OCI-M2 (cell line): ENCODE measurements around the gene HEPACAM.

Experiments used
- DNase-seq: peaks from one replicate; lab custom pipeline; 2025; ENCODE audit not compliant: unreplicated experiment; lab: John Stamatoyannopoulos, UW

HEPACAM gene

DNA sequence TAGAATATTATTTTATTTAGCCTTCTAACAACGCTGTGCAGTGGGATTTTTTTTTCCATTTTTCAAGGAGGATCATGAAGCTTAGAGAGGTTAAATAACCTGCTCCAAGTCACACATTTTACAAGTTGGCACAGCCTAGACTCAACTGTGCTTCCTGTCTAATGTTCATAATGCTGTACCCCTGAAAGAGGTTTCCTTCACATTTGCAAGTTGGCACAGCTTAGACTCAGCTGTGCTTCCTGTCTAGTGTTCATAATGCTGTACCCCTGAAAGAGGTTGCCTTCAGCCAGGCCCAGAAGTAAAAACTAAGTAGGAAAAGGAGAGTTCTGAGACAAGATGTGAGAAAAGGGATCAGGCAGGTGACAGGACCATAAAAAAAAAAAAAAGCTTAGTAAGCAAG, 7.9 kb upstream of the HEPACAM start:
- no peak for DNase-seq

DNA sequence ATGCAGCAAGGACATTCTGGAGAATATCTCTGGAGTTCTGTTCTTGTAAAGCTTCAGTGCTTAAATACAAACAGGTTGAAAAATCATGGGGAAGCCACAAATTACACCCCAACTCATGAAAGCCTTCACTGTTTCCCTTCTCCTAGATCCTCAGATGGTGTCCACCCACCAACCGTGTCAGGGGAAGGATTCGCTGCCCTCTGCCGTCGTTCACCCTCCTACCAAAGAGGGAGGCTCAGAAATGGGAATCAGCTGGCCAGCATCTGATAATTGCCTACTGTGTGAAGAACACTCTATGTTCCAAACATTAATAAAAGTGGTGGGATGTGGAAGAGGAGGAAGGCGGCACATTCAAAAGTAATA, 7.4 kb upstream of the HEPACAM start:
- DNase-seq: no peak

DNA sequence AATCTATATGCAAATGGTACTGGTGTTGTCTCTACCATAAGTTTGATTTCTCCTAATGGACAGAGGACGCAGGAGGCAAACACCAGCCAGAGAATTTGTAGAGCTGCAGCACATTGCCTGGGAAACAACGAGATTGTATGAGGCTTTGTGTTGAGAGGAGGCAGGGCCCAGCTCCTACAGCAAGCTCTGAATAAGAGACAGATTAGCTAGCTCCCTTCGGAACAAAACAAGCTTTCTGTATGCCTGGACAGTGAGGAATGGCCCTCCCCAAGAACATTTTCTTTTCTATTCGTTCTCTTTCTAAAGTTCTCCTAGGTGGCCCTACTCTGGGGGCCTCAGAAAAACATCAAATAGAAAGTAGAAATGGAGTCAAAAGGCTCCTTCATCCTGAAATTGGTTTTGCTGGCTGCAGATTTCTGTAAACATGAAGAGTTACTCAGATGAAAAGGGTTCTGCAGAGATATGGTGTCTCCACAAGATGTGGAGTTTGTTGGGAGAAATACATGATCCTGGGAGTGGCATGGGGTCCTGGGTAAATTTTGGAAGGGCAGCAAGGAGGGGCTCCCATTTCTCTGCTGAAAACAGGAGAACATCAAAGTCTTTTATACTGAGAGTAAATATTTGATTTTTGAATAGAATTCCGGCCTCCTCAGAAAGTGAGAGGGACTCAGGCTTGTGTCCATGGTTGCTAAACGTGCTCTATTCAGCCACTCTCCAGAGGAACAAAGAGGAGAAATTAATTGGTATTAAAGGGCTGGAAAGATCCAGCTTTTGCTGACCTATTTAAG, 6.8 kb upstream of the HEPACAM start:
- no peak for DNase-seq

DNA sequence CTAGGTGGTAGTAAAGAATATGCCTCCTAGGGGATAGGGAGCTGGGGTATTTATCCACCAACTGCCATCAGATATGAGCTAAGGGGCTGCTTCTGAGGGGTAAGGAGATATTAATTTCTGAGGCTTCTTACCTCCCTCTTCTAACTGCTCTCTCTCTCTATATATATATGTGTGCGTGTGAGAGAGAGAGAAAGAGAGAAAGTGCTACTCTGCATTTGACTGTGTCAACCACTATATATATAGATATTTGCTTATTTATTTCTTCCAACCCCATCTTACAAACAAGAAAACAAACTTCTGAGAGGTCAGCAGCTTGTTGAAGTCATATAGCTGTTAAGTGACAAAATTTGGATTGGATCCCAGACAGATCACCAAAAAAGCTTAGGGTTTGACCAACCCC, 5.9 kb upstream of the HEPACAM start:
- no peak for DNase-seq

DNA sequence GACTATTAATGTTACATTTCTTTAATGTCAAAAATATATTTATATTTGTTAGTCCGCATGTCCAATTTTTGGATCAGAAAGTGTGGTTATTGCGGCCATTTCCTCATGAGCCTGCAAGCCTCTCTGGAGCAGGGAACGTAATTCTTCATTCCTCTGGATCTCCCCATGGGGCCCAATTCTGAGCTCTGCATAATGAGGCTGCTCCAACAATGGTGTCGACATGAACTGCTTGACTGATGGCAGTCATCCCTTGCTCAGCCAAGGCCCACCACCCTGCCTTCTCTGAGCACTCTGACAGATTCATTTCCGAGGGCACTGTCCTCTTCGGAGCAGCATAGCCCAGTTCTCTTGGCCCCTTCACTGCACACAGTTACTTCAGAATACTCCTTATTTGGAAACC, 3.1 kb upstream of the HEPACAM start:
- DNase-seq: no peak

DNA sequence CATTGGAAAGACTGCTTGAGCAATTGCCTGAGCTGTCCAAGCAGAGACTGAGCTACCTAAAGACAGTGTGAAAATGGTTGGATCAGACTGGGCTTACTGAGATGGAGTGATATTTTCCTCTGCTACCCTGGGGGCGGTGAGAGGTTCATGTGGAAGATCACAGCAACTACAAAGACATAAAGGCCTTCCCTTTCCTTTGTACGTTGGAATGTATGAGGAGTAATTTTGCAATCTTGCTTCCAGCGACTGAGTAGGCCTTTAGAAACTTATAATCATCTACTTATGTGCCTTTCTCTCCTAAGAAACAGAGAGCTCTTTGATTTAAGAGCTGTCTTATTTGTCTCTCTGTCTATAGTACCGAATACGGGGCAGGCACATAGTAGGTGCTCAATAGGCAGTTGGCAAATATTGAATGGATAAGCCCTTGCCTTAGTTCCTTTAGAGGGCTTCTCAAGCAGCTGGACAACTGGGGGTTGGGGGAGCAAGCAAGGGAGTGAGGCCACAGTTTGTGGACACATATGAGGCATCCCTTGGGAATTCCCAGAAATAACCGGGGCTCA, 2.4 kb upstream of the HEPACAM start:
- DNase-seq: no peak

DNA sequence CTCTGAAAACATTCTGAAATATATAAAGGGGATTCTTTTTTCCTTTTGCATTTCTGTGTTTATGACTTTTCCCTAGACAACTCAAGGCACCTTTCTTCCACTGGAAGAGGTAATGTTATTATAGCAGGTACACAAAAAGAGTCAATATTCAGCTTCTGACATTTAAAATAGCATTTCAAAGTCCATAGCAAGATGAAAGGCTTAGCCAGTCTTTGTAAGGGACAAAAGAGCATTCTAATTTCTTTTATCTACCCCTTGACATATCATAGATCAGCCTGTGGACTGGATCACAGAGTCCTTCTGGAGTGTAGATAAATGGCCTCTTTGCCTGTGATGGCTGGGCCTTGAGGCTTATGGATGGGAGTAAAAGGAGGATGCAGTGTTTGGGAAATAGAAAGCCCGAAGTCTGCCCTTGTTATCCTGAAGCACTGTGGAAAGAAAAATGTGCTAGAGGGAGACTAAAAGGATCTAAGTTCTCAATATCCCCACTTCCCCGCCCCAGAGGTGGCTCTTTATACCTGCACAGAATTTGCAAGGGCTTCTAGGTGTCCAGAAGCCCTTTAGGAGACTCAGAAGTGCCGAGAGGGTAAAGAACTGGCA, 1.6 kb upstream of the HEPACAM start:
- DNase-seq: no peak

DNA sequence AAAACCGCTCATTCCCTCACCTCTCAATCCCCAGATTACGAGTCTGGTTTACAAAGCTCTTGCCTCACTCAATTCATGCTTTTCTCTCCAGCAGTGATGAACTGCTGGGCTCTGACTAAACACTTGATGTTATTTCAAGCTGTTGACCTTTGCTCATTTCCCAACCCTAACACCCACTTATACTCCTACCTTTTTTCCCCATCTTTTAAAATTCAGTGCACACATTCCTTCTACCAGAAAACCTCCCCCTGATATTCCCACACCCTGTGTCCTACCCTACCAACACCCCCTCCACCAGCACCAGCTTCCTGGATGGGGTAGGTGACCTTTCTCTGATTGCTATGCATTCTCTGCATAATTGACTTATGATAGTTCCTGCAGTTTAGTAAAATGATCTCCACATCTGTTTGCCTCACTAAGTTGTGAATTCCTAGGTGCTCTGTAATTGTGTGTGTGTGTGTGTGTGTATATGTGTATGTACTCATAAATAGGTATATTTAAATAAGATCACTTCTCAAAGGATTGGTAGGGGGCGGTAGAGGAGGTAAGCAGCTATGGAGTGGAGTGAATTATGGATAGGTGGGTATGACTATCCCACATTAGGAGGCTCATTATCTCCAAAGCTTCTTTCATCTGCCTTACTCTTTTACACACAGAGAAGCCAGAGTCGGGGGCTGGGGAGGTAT, 842 bp downstream of the HEPACAM start:
- no peak for DNase-seq

DNA sequence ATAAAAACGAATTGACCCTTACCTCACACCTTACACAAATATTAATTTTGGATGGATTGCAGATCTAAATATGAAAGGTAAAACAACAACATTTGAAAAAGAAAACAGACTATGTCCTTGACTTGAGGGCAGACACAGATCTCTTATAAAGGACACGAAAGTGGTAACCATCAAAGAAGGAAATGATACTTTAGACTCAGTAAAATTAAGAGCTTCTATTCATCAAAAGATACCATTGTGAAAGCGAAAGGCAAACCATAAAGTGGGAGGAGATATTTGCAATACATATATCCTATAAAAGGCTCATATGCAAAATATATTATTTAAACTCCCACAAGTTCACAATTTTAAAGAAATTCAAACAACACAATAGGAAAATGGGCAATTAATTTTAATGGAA, 5.0 kb downstream of the HEPACAM start:
- no peak for DNase-seq

DNA sequence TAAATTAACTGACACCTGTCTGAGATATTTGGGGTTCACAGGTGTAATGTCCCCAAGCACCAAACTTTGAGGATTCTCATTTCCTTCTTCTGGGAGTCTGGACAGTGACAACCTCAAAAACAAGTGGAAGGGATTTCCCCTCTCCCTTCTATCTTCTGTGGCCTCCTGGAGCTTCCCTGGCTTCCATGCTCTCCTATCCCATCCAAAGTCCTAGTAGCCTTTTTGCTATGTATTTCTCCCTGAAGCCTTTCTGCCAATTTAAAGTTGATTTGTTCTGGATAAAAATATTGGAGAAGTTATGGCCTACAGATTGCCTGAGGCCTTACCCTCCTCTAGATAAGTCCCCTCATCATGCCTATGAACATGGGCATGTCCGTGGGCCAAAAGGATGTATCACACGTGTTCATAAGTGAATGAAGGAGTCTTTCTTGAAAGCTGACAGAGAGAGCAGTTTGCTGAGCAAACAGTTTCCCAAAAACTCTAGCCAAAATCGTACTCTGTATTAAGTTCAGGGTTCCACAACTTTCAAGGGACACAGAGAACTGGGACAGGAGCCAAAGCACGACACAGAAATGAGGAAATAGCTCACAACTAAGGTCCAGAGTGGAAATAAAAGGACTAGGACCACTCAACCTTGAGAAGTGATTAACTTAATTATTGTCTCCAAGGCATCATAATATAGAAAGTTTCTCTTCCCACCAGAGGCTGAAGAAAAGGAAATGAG, 6.7 kb downstream of the HEPACAM start:
- no peak for DNase-seq

DNA sequence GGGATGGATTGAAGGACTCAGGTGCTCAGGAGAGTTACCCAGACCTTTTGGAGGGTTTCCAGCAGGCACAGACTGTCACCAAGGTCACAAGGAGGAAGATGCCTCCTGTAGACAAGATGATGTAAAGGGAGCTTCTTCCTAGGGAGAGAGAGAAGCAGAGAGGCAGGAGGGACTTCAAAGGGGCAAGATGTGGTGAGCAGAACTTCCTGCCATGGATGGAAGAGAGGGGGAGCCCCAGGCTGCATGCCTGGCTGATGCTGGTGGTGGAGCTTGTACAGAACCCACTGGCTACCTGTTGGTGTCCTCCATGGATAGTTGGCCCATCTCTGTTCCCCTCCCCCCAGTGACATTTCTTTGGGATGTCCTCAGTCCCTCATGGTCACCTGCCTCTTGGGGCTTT, 12.6 kb downstream of the HEPACAM start:
- no peak for DNase-seq

DNA sequence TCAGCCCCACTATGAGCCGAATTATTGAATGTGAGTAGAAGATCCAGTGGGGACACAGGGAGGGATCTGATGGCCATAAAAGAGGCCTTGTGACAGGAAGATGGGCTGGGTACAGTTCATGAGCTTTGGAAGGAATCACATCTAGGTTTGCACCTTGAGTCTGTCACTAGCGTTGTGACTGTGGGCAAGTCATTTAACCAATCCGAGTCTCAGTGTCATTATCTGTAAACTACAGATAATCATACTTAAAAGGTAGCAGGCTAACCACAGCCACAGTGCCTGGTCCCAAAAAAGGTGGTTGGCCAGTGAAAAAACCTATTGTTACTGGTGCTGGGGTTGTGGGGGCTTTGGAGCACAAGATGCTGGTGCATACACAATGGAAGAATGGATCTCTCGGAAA, 13.0 kb downstream of the HEPACAM start:
- DNase-seq: no peak

DNA sequence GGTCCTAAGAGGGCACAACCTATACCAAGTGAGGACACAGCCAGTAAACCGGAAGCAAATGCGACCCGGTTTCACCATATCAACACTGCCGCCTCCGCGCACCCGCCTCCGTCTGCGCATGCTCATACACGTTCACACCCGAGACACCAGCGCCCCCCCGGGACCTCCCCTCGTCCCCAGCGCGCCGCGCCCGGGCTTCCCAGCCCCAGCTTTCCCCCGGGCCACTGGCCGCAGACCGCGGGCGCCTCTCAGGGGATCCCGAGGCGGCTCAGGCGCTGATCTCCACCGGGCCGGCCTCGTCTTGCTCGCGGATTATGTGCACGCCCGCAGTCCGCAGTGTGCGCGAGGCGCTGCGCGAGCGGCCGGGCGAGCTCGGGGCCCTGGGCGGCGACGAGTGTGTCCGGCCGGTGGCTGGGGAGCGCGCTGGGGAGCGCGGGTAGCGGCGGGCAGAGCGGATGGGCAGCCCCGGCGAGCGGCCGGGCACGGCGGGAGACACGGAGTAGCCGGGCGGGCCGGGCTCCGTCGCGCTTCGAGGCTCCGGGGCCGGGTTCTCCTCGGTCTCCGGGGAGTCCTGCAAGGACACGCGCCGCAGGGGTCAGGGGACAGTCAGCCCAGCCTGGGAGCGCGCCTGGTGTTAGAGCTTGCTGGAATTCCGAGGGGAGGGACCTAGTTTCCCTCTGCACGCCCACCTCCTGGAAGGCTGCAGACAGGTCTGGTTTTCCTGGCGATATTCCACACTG, 14.8 kb downstream of the HEPACAM start:
- no peak for DNase-seq

DNA sequence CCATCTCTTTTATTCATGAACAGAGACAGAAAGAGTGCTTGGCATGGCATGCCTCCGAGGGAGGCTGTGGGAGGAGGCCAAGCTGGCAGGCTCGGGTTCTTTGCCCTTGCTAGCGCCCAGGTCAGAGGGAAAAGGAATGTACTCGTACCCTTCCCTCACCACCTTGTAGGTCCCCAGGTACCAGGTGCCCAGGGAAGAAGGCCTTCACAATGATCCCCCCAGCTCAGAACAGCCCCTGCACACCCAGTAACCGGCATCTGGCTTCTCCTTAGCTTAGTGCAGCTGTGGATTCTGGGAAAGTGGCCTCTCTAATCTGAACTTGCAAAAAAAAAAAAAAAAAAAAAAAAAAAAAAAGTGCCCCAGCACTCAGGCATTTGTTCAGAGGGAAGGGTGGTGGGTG, 15.5 kb downstream of the HEPACAM start:
- DNase-seq: no peak

DNA sequence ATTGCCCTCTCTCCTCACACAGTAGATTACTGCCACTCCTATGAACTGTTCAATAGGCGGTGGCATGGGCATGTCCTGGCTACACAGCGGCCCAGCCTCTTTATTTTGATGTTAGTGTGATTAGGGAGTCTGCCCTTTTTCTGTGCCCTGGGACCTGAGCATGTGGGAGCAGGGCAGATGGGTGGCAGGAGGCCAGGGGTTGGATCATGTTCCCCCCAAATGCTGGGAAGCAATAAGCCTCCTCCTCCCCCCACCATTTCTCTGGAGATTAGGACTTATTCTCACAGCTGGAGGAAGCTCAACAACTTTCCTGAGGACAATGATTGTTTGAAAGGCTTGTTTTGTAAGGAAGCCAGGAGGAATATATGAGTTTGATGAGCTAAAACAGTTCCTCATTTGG, 15.9 kb downstream of the HEPACAM start:
- DNase-seq: no peak

DNA sequence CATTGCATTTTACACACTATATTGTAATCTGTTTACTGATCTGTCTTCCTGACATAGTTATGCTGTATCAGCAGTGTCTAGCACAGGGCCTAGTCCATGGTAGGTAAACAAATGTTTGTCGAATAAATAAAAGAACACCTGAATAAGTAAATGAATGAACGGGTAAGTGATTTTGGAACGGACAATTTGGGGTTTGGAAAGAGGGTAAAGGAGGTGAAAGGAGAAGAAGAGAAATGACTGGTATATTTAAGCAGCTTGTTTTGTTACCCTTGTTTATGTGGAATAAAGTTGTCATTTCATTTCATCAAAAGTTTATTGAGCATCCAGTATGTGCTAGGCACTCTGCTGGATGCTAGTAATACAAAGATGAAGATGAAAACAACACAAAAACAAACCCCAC, 16.9 kb downstream of the HEPACAM start, which contains the start of gene HEPN1:
Gene HEPN1, plus strand, starts transcription at position 301 of the 400 bp plus-strand sequence.
- no peak for DNase-seq

DNA sequence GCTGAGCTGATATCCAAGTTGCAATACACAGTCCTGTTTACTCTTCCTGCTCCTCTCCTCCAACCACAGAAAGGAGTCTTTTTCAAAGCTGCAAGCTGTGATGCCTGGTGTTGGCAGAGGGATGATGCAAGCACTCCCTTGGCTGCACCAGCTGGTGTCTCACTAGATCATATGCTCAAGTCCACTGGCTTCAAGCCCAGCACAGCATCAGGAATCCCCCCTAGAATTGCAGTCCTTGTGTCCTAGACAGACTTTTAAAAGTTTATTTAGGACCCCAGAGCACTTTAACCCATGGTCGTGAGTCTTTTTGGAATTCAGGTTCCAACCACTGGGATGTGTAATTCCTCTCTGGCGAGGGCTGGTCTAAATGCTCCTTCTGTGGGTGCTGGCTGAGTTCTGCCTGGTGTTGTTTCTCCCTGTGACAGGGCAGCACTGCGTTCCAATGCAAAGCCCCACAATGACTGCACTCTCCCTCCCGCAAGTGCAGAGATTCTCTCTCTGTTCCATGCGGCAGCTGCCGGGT, 18.7 kb downstream of the HEPACAM start:
- DNase-seq: no peak

DNA sequence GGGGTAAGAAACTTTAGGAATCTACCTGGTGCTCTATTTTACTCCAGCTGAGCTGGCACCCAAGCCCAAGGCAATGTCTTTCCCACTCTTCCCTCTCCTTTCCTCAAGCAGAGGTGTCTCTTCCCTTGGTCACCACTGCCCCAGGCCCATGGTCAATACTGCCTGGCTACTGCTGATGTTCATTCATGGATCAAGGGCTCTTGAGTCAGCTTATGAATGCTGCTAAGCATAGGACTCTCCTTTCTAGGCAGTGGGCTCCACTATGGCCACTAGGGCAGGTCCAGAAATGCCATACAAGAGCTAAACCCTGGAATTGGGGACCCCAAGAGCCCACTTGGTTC, 19.5 kb downstream of the HEPACAM start:
- DNase-seq: no peak

DNA sequence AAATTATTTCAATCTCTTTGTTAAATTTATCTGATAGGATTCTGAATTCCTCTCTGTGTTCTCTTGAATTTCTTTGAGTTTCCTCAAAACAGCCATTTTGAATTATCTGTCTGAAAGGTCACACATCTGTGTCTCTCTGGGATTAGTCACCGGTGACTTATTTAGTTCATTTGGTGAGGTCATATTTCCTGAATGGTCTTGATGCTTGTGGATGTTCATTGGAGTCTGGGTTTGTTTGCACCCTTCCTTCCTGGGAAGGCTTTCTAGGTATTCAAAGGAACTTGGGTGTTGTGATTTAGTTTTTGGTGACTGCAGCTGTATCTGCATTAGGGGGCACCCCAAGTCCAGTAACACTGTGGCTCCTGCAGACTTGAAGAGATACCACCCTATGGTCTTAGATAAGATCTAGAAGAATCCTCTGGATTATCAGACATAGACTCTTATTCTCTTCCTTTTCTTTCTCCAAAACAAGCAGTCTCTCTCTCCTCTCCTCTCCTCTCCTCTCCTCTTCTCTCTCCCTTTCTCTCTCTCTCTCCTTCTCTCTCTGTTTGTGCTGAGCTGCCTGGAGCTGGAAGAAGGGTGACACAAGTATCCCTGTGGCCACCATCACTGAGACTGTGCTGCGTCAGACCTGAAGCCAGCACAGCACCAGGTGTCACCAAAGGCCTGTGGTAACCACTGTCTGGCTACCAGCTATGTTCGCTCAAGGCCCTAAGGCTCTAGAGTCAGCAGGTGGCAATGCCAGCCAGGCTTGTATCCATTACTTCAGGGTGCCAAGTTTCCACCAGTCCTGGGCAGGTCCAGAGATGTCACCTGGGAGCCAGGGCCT, 20.1 kb downstream of the HEPACAM start:
- no peak for DNase-seq

DNA sequence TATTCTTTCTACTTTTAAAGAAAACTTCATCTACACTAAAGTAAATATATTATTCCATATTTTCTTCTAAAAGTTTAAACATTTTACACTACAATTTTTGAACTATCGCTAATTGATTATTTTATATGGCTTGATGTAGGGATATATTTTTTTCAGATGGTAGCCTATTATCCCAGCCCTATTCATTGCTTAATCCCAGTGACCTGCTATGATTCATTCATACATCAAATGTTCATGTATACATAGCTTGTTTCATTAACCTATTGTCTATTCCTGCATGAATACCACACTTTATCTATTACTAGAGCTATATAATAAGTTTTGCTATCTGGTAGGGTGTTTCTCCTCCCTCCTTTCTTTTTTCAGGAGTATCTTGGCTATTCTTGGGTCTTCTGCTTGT, 33.2 kb downstream of the HEPACAM start:
- DNase-seq: no peak
